ENCODE measurements around the gene ROCK2. TPM values are rescaled to one million over a fixed set of nuclear protein-coding genes. Genes with fewer than 3 reads are reported as not detected.

ROCK2 gene
- total and polyA plus RNA-seq, 2 experiments from 2014 or later = 34.5 to 59.6 TPM

DNA sequence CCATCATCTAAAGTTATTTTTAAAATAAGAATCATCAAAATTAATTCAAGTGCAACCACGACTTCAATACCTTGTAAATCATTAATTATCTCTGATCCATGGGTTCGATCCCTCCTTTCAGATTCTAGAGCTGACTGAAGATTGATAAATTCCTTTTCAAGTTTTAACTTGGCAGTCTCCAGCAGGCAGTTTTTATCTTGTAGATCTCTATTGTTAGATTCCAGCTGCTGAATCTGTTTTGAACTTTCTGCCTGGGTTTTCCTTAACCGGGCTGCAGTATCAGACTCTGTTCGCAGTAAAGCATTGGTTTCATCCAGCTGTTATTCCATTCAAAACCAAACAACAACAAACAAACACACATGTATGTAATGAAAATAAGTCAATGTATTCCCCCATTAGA lies 129.7 kb downstream of the ROCK2 start:
- TF ChIP-seq EZH2phosphoT487 (IDR thresholded peaks at IDR 0.05; ENCODE audit: low read depth, severe bottlenecking, unreplicated experiment) = no peak
- TF ChIP-seq EZH2 (IDR thresholded peaks at IDR 0.05; ENCODE audit: borderline replicate concordance) = no peak
- no peak for TF ChIP-seq CTCF (IDR thresholded peaks at IDR 0.05; ENCODE audit: poor library complexity)
- Histone ChIP-seq H3K9me2 (replicated peaks; ENCODE audit: insufficient read depth) (no peaks in the 10 kb centered on the region), H3K27ac (no peak overlapping the region), H3K36me3 (replicated peaks; ENCODE audit: insufficient read depth, low read depth) (no peaks in the 10 kb centered on the region), H3K79me2 (peaks cover 3% of the 10 kb centered on the region), H2AFZ (no peak overlapping the region), H3K4me2 (no peak overlapping the region), H3K9me3 (ENCODE audit: low read depth) (no peaks in the 10 kb centered on the region), H3K27me3 (no peaks in the 10 kb centered on the region), H3K4me1 (ENCODE audit: insufficient read depth) (no peaks in the 10 kb centered on the region), H4K20me1 (ENCODE audit: insufficient read depth, poor library complexity, severe bottlenecking) (no peaks in the 10 kb centered on the region), H3K4me3 (no peak overlapping the region)
- 79% methylated on average over 4 of the region's 4 CpGs for WGBS (ENCODE audit: low lambda C conversion rate, missing lambda C conversion rate)
- no peak for DNase-seq (ENCODE audit: low spot score)

DNA sequence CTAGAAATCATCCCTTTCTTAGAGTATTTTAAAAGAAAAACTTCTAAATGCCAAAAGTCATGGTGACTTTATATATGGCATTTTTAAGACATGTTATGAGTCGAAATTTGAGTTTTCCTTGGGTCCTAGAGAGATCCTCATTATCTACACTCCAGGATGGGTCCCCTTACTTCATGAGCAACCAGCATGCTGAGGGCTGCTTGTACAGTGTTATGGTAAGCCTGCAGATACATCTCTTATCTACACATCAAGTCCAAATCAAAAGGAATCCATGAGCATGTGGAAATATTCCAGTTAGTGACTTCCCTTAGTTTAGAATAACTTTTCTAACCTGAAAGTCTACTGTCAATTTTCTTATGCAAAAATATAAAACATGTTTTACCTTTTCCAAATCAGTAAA lies 130.5 kb downstream of the ROCK2 start:
- TF ChIP-seq EZH2 (IDR thresholded peaks at IDR 0.05; ENCODE audit: borderline replicate concordance) (no peak), EZH2phosphoT487 (IDR thresholded peaks at IDR 0.05; ENCODE audit: low read depth, severe bottlenecking, unreplicated experiment) (no peak), CTCF (IDR thresholded peaks at IDR 0.05; ENCODE audit: poor library complexity) (no peak)
- 92% methylated on average over 1 of the region's 1 CpG for WGBS (ENCODE audit: low lambda C conversion rate, missing lambda C conversion rate)

DNA sequence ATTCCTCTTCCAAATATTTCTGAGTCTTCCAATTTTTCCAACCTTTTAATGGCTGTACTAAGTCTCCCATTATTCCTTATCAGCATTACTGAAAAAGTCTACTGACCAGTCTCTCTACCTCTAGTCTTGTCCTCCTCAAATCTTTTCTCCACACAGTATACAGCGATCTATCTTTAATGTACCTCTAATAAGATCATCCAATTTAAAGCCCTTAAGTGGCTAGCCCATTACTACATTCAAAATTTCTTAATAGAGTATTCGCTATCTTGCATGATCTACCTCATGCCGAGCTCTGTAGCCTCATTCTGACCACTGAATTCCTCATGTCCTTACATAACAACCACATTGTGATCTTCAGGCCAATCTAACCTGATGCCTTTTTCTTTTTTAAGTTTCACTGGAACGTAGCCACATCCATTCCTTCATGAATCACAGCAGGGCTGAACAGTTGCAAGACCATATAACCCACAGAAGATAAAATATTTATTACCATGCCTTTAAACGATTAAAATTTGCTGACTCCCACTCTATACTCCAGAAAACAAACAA lies 131.3 kb downstream of the ROCK2 start:
- no peaks in the 10 kb centered on the region for H3K36me3 ChIP-seq (replicated peaks; ENCODE audit: insufficient read depth, low read depth)
- no peak for DNase-seq (ENCODE audit: low spot score)
- no peaks in the 10 kb centered on the region for H4K20me1 ChIP-seq (ENCODE audit: insufficient read depth, poor library complexity, severe bottlenecking)
- H2AFZ ChIP-seq = no peak overlapping the region
- peaks cover 3% of the 10 kb centered on the region for H3K79me2 ChIP-seq
- H3K9me3 ChIP-seq (ENCODE audit: low read depth) = no peaks in the 10 kb centered on the region
- H3K9me2 ChIP-seq (replicated peaks; ENCODE audit: insufficient read depth) = no peaks in the 10 kb centered on the region
- H3K27ac ChIP-seq = no peak overlapping the region
- no peaks in the 10 kb centered on the region for H3K4me1 ChIP-seq (ENCODE audit: insufficient read depth)
- no peak overlapping the region for H3K4me2 ChIP-seq
- TF ChIP-seq CTCF (IDR thresholded peaks at IDR 0.05; ENCODE audit: poor library complexity) = no peak
- TF ChIP-seq EZH2 (IDR thresholded peaks at IDR 0.05; ENCODE audit: borderline replicate concordance) = no peak
- TF ChIP-seq EZH2phosphoT487 (IDR thresholded peaks at IDR 0.05; ENCODE audit: low read depth, severe bottlenecking, unreplicated experiment) = no peak
- H3K4me3 ChIP-seq = no peak overlapping the region
- over 99% methylated on average over 5 of the region's 5 CpGs for WGBS (ENCODE audit: low lambda C conversion rate, missing lambda C conversion rate)
- no peaks in the 10 kb centered on the region for H3K27me3 ChIP-seq

More for the DNA sequence above, 130.5 kb downstream of the ROCK2 start:
- Histone ChIP-seq H2AFZ (no peak overlapping the region), H3K4me3 (no peak overlapping the region), H3K36me3 (replicated peaks; ENCODE audit: insufficient read depth, low read depth) (no peaks in the 10 kb centered on the region), H3K4me1 (ENCODE audit: insufficient read depth) (no peaks in the 10 kb centered on the region), H3K9me2 (replicated peaks; ENCODE audit: insufficient read depth) (no peaks in the 10 kb centered on the region), H3K79me2 (peaks cover 3% of the 10 kb centered on the region), H3K27ac (no peak overlapping the region), H3K27me3 (no peaks in the 10 kb centered on the region), H3K9me3 (ENCODE audit: low read depth) (no peaks in the 10 kb centered on the region), H3K4me2 (no peak overlapping the region), H4K20me1 (ENCODE audit: insufficient read depth, poor library complexity, severe bottlenecking) (no peaks in the 10 kb centered on the region)
- DNase-seq (ENCODE audit: low spot score) = no peak

DNA sequence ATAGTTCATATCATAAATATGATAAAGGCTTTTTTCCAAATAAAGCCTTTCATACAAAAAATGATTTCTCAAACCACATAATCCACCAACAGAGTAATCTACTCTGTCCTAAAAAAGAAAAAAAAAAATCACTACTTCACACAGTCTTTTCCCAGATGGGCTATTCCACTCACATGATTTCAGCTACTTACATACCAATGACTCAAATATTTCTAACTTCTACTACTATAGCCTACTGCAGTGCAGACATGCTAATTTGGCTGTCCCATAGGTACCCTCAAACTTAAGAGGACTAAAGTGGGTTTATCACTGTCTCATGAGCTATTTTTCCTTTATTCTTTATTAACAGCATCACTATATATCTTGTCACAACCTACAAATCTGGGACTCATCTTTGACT lies 131.8 kb downstream of the ROCK2 start:
- H3K4me2 ChIP-seq = no peak overlapping the region
- no peak overlapping the region for H3K4me3 ChIP-seq
- no peaks in the 10 kb centered on the region for H3K9me3 ChIP-seq (ENCODE audit: low read depth)
- H3K36me3 ChIP-seq (replicated peaks; ENCODE audit: insufficient read depth, low read depth) = no peaks in the 10 kb centered on the region
- H3K79me2 ChIP-seq = peaks cover 3% of the 10 kb centered on the region
- no peaks in the 10 kb centered on the region for H3K27me3 ChIP-seq
- H3K27ac ChIP-seq = no peak overlapping the region
- no peak overlapping the region for H2AFZ ChIP-seq
- no peak for TF ChIP-seq EZH2phosphoT487 (IDR thresholded peaks at IDR 0.05; ENCODE audit: low read depth, severe bottlenecking, unreplicated experiment)
- no peak for TF ChIP-seq CTCF (IDR thresholded peaks at IDR 0.05; ENCODE audit: poor library complexity)
- no peak for TF ChIP-seq EZH2 (IDR thresholded peaks at IDR 0.05; ENCODE audit: borderline replicate concordance)
- H3K9me2 ChIP-seq (replicated peaks; ENCODE audit: insufficient read depth) = no peaks in the 10 kb centered on the region
- H3K4me1 ChIP-seq (ENCODE audit: insufficient read depth) = no peaks in the 10 kb centered on the region
- no peak for DNase-seq (ENCODE audit: low spot score)
- no peaks in the 10 kb centered on the region for H4K20me1 ChIP-seq (ENCODE audit: insufficient read depth, poor library complexity, severe bottlenecking)
